Vagina (tissue), 2 donors: Measurements from ENCODE around the gene ENAH.

Experiments used
- CTCF ChIP-seq, 3 experiments: fragments of 450-650 bp in 2 of 3; fragments of 200-600 bp in 1 of 3; sonication (generic) in 1 of 3; IDR thresholded peaks; one replicate each; pipeline ENCODE4 v1.5.1; 2017 to 2019; ENCODE audit warnings: antibody characterized with exemption in 3 of 3, mild to moderate bottlenecking in 2 of 3, moderate library complexity in 2 of 3
- POLR2A ChIP-seq, 2 donors: fragments of 450-650 bp; IDR thresholded peaks; one replicate each; pipeline ENCODE4 v1.6.1; 2017; ENCODE audit warnings: antibody characterized with exemption in 2 of 2, mild to moderate bottlenecking in 2 of 2, moderate library complexity in 2 of 2
- POLR2AphosphoS5 ChIP-seq, 2 donors: sonication (generic); formaldehyde crosslinking; IDR thresholded peaks; one replicate each; pipeline ENCODE4 v1.9.0; 2017; ENCODE audit warnings: antibody characterized with exemption in 2 of 2, mild to moderate bottlenecking in 2 of 2, low read depth in 1 of 2; ENCODE audit not compliant: insufficient read depth in 1 of 2

GRCh38 chr1:225556694-225557093 lies 96.2 kb downstream of the ENAH start:
- no peak for TF ChIP-seq POLR2A (IDR thresholded peaks at IDR 0.05)
- no peak for TF ChIP-seq CTCF (IDR thresholded peaks at IDR 0.05)
- no peak for TF ChIP-seq POLR2AphosphoS5 (IDR thresholded peaks at IDR 0.05; ENCODE audit: insufficient read depth in 1 of 2, low read depth in 1 of 2)
